GM18870 (cell line): Measurements from ENCODE around the gene DCAF16.

ENCODE experiments used
- ATAC-seq: cut with Tn5 transposase; IDR thresholded peaks from one replicate; pipeline ENCODE4 v1.9.1; 2021; ENCODE audit warnings: moderate library complexity; ENCODE audit not compliant: unreplicated experiment

Gene DCAF16

DNA sequence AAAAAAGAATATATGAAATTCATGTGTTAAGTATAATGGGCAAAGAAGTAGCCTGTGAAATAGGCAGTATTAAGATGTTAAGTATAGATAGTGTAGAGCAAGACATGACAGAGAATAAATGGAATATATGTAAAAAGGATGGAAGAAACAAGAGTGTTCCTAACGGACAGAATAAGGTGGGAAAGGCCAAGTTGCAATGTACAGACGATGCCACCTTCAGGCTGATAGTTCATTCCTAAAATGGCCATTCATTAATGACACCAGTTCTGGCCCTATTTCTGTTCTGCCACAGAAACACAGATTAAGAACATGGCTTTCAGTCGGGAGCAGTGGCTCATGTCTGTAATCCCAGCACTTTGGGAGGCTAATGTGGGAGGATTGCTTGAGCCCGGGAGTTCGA is 24.7 kb downstream of the DCAF16 start:
- ATAC-seq, result no peak

DNA sequence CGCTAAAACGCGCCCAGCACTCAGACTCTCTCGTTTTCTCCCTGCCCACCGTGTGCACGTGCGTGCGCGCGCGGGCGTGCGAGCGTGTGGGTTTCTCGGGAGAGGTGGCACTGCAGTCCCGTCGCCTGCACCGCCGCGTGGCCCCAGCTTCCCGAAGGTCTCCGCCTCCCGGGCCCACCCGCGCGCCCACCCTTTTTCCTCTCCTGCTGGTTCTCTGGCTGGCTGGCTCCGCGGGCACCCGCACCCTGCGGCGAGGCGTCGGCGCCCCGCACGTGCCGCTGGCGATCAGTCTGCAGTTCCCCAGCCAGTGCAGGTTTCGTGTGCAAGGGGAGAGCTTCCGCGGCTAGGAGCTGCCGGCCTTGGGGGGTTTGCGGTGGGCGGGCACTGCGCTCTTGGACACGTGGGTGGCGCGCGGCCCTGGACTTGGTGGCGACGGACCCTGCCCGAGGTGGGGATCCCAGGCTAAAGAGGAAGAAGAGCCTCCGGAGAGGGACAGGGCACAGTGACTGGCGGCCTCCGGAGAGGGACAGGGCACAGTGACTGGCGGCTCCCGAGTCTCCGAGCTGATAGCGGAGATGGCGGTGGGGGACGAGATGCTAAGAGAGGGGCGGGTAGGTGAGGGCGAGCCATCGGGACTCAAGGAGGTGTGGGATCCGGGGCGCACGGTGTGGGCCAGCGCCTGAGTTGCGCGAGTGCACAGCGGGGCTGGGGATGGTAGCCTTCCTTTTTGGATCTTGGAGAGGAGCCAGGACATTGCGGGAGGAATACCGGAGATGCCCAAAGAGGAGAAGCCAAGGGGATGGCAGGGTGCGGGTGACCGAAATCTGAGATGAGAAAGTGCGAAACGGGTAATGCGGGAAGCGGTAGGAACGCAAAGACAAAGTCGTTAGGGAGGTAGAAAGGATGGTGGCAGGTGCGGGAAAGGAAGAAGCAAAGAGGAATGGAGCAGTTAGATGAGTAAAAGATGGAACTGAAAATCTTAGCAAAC is 29.0 kb downstream of the DCAF16 start, which contains the start of gene FAM184B:
Gene FAM184B (minus strand): TSS at position 322 of the 988 bp plus-strand sequence. CDS start 322 bp downstream, outside the sequence.
- ATAC-seq, result no peak

DNA sequence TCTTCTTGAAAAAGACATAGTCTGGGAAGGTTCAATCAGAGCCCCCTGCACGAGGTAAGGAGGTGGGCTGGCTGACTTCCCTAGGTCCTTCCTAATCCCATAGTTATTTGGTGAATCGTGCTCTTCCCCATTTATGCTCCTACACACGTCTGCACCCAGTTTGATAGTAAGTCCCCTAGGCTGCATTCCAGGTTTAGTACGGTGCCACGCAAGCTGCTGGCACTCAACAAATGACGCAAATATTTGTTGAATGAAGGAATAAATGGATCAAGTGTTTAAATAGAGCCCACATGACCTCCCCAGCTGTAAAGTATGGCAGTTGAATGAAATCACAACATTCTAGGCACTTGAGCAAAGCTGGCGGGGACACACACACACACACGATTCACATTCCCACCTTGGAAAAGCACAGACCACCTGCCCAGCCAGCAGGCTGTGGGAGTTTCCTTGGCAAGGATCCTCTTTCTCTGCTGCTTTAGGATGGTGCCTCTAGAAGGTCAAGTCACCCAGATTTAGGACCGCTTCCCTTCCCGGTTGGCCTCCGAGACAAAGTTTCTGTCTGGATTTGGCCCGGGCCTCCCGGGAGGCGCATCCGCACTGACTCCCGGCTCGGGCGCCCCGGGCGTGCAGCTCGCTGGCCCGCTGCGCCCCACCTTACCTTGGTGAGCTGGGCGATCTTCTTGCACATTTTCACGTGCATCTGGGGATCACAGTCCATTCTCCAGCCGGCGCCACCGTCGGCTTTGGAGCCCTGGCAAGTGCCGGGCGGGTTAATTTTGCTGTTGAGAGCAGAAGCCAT is 29.9 kb downstream of the DCAF16 start:
- no peak for ATAC-seq

GRCh38 chr4:17778431-17778830 is 32.1 kb downstream of the DCAF16 start:
- ATAC-seq, result no peak

DNA sequence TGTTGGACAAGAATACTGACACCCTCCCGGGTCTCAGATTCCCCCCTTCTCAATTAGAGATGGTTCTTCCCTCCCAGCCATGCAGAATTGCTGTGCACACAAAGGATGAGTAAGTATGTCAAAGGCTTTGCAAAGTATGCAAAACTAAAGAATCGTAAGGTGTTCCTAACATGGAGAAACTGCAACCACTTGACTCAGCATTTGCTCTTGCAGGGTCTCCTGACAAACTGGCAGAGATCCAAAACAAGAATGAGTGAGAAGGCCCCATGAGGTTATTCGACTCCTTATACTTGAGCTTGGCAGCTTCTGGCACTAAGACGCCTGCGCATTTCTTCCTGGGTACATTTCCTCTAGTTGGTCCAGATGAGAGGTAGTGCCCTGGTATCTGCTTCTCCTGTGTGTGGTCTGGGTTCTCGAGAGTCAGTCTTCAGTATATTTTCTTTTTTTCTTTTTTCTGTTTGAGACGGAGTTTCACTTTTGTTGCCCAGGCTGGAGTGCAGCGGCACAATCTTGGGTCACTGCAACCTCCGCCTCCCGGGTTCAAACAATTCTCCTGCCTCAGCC is 37.3 kb downstream of the DCAF16 start:
- no peak for ATAC-seq

DNA sequence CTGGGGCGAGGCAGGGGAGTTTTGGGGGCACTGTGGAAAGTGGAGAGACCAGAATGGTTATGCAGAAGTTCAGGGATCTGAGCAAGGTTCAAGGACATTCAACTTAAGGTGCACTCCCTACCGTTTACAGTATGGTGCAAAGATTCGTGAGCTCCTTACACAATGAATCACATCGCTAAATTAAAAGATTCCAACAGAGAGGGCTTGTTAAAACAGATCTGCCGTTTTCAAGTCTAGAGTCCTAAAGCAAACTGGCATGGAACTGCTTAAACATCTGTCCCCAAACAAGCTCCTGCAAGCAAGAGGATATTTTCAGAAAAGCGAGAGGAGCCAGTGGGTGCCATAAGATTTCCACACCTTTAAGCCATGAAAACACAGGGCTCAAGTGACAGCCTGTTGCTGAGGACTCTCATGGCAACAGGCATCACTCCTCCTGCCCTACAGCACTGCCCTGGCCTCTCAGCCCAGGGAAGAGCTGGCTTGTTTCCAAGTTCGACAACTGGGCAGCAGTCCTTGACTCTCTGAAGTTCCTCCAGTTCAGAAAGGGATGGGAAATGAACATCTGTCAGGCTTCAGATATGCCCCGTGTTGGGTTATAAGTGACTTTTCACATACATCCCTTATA is 39.2 kb downstream of the DCAF16 start:
- no peak for ATAC-seq

- no peak for ATAC-seq
Observed at GRCh38 chr4:17770845-17771244, 39.7 kb downstream of the DCAF16 start.

- no peak for ATAC-seq
Observed at GRCh38 chr4:17769406-17770174, 41.0 kb downstream of the DCAF16 start.

DNA sequence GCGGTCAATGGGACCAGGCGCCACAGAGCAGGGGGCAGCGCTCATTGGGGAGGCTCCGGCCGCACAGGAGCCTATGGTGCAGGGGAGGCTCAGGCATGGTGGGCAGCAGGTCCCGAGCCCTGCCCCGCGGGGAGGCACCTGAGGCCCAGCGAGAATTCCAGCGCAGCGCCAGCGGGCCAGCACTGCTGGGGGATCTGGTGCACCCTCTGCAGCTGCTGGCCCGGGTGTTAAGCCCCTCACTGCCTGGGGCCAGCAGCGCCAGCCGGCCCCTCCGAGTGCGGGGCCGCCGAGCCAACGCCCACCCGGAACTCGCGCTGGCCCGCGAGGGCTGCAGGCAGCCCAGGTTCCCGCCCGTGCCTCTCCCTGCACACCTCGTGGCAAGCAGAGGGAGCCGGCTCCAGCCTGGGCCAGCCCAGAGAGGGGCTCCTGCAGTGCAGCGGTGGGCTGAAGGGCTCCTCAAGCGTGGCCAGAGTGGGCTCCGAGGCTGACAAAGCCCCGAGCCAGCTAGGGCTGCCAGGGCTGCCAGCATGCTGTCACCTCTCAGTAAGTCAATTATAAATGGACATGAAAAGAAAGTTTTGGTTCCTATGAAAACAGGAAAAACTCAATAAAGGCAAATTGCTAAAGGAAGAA is 43.6 kb downstream of the DCAF16 start:
- ATAC-seq, result no peak

- ATAC-seq, result no peak
Observed at GRCh38 chr4:17765514-17766286, 44.9 kb downstream of the DCAF16 start.

- ATAC-seq, result no peak
Observed at GRCh38 chr4:17763931-17764330, 46.6 kb downstream of the DCAF16 start.

- ATAC-seq, result no peak
Observed at GRCh38 chr4:17763416-17763815, 47.1 kb downstream of the DCAF16 start.

GRCh38 chr4:17762726-17763125 is 47.8 kb downstream of the DCAF16 start:
- no peak for ATAC-seq

DNA sequence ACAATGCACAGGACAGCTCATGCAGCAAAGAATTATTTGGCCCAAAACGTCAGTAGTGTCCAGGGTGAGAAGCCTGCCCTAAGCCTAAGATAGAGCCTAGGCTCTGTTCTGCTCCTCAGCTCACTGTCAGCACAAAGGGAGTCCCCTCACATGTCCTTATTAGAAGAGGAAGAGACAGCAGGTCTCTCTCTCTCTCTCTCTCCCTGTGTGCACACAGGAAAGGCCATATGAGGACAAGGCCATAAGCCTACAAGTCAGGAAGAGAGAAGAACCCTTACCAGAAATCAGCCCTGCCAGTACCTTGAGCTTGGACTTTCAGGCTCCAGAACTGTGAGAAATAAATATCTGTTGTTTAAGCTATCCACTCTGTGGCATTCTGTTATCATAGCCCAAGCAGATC is 49.5 kb downstream of the DCAF16 start:
- no peak for ATAC-seq

GRCh38 chr4:17760626-17761025 is 49.9 kb downstream of the DCAF16 start:
- no peak for ATAC-seq

- no peak for ATAC-seq
Observed at GRCh38 chr4:17758485-17758884, 52.1 kb downstream of the DCAF16 start.

- no peak for ATAC-seq
Observed at GRCh38 chr4:17757621-17758020, 52.9 kb downstream of the DCAF16 start.

DNA sequence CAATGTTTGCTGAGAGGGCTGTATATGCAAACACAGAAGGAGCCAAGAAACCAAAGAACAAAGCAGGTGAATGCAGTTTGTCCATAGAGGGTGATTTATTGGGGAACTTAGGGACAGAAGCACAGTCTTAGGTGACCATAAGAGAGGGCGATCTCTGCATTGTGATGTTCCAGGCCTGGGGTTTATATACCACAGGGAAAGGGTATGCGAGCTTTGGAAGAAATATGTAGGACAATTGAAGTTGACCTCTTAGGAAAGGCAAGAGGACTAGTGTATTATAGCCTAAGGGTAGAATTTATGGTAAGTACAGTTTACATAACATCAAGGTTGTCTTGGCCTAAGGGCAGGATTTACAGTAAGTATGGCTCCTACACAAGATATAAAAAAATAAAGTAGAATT is 56.9 kb downstream of the DCAF16 start:
- no peak for ATAC-seq
